EH (cell line): Measurements from ENCODE around the gene MYO1B.

Experiments
- DNase-seq: peaks from one replicate; pipeline ENCODE4 v3.0.0-alpha.2; 2015; ENCODE audit warnings: low read depth

Gene MYO1B

DNA sequence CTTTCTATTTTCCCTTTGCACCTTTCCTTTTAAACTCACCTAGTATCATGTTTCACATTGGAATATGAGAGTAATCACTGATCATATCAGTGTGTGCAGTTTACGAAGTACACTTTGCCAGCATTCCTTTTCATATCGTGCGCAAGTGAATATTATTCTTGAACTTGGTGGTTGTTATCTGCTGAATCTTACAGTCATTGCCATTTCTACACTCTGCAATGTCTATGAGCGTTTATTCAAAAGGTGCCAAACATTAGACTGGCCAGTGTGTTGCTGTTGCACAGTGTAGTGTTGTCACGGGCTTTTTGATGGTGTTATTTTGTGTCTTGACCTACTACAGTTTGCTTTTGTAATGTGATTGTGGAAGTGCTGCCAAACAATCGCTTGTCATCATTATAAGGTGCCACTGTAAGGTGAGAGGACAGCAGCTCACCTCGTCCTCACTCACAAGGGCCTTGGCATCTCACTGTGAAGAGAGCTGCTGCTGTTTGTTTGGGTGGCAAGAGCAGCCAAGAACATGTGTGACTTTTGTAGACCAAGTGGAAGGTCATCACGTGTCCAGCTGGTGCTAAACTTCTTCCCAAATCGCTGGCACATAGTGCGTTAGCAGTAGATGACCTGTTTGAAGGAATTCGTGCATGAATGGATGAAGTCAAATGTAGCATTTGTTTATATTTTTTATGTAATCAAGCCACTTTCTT lies 113.3 kb downstream of the MYO1B start:
- no peak for DNase-seq

DNA sequence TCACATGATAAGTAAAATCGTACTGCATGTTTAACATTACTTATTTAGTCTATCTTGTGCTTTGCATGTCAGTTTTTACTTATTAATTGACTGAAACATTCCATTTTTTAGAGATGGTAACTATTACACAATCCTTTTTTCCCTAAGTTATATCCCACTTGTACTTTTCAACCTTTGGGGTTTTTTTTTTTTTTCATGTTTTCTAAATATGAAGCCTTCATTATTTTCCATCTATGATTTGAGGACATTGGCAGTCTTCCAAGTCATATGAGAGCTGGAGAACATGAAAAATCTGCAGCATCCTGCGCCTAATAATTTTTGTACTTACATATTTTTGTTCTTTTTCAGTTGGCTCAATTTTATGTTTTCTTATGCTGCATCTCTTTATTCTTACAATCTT lies 113.9 kb downstream of the MYO1B start:
- DNase-seq, result no peak

DNA sequence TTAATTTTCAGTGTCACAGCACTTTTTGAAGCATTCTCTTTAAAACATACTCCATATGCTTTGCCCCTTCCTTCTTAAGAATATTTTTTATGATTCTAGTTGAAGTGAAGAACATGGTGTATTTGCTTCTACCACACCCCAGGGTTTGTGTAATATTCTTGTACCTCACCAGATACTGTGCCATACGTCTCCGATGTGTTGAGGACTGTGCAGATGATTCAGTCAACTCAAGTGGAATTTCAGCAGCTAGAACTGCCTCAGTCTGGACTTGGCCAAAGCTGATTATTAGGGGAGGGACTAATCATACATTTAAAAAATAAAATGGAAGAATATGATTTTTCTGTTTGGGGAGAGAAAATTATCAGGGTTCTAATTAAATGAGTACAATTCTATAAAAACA lies 115.7 kb downstream of the MYO1B start:
- DNase-seq, result no peak

DNA sequence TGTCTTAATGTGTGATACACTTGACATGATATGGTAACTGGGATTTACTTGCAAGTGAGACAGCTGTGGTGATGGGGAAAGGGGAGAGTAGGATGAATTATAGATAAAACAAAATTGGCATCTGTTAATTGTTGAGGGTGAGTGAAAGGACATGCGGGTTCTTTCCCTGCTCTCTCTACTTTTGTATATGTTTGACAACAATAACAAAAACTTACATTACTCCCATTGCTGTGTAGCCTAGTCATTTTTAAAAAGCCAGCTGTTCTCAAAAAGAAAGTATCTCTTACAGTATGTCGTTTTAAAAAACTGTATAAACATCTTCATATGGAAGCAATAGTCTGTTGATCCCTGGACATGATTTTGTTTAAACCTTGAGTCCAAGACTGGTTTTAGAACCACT lies 117.6 kb downstream of the MYO1B start:
- DNase-seq, result no peak

DNA sequence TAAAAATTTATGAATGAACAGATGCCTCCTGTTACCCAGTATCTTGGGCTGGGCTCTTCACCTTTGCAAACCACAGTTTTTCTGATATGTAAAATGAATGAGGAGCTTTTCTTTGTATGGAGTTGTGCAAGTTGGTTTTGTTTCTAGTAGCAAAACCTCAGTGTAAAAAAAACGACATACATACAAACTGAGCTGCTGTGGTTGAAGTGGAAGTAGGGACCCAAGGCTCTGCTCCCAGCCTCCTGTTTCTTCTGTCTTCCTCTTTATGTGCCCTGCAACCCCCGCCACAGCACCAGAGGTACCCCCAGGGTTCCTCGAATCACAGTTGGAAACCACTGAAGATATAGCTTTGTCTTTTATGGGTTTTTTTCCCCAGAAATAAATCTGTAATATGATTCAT lies 118.1 kb downstream of the MYO1B start:
- DNase-seq, result no peak

DNA sequence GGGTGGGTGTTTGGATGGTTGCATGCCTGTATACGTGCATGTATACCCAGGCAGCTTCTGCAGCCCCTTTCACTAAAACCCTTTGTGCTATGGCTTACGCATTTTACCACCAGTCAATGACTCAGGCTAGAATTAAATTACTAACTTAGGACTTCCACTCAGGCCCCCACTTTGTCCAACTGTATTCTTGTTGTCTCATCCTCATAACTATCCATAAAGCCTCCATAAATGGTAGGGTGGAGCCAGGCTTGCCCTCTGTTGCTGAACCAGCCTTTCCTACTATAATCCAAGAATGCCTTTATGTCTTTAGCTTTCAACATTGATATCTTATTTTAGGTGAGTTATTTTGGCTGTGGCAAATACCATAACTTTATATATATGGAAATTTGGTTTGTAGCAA lies 119.9 kb downstream of the MYO1B start:
- peak; percentile 36 for DNase-seq

DNA sequence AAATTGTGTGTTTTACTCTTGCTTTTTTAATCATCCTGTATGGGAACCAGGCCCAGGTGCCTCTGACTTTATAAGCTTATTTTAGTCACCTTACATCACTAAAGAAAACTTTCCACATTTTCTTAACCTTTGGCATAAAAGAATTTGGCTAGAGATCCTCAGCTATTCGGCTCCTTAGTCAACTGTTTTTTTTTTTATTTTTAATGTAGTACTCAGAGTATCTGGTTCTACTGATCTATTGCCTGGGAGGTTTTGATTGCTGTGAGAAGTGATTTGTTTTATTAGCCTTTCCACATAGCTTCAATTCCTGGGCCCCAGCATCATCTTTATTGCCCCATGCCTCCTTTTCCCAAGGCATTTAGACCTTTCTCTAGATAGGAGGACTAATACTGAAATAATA lies 121.0 kb downstream of the MYO1B start:
- DNase-seq, result peak; percentile 97

DNA sequence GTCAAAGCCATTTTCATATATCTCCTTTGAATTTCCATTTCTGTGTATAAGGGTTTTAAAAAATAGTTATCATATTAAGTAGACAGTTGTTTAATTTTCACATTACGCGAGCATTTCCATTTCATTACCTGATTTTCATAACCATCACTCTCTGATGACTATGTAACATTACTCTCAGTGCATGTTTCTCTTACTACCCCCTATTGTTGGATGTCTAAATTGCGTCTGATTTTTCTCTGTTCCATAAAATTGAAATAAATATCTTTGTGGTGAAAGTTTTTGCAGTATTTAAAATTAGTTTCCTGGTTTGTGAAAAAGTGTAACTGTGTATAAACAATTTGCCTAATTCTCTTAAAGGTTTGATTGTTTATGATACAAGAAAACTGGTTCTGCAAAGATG lies 123.8 kb downstream of the MYO1B start:
- peak; percentile 30 for DNase-seq

DNA sequence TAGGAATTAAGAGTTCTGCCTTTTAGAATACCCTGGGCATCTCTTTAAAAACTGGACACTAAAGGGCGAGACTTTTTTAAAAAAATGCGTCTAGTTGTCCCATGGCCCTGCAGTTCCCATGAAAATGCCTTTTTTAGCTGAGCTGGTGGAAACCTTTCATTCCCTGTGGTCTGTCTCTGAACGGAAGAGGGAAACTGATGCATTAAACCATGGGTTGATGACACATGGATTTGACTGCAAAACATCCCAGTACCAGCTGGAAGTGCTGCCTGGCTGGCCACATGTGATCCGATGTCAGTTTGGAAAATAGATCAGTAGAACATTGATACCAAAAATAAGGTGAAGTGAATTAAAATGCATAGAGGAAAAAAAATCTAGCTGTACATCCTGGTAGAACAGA lies 129.2 kb downstream of the MYO1B start:
- no peak for DNase-seq

DNA sequence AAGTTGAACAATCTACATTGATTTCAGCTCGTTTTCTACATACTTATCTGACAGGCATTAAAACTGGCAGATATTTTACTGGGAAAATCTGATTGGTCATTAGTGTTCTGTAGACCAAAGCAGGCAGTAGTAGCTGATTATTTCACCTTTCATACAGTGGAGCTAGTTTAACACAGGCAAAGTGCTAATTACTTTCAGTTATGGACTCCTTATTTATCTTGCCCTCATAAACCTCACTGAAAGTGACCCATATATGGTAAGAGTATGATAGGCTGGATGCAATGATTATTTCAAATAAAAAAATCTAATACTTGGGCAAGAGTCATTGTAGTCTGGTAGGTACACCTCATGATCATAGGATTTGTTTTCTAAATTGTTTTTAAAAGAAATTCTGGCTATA lies 129.7 kb downstream of the MYO1B start:
- no peak for DNase-seq

DNA sequence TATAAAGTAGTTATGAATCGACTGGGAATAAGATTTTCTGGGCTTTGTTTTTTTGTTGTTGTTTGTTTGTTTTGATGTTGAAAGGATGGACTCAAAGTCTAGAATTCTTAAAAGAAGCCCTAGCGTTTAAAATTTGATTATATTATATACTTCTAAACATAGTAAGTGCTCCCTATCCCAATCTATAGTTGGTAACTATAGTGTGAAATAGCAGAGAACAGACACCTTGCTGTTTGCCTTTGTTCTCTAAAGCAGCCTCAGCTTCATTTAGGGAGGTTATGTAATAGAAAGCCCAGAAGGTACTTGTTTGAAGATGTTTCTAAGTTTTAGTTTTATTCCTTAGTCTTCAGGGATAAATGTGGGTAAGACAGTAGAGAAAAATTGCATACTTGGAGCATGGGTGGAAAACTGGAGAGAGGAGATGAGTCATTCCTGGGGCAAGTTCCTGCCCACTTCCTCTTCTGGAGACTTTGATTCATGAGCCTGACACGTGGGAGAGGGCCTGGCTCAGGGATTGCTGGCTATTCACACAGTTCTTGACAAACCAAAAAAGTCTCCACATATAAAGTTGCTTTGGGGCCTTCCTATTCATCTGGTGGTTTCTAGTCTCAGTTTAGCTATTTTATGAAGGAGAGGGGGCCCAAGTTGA lies 131.9 kb downstream of the MYO1B start:
- DNase-seq, result peak; percentile 96

DNA sequence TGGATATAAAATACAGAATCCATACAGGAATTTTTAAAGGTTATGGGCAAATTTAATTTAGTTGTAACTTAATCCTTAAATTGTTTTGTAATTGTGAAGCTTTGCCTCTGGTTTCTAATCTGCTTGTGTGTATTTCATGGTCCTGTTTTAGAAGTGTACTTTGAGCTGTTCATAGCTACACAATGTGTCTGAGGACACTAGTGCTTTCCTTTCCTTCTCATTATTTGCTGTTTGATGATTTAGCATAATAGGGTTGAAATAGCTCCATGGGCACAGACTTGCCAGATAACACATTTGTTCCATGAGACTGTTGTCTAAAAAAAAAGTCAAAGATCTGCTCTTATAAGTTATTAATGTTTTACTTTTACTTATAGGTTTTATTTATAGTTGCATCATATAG lies 134.2 kb downstream of the MYO1B start:
- DNase-seq, result no peak

DNA sequence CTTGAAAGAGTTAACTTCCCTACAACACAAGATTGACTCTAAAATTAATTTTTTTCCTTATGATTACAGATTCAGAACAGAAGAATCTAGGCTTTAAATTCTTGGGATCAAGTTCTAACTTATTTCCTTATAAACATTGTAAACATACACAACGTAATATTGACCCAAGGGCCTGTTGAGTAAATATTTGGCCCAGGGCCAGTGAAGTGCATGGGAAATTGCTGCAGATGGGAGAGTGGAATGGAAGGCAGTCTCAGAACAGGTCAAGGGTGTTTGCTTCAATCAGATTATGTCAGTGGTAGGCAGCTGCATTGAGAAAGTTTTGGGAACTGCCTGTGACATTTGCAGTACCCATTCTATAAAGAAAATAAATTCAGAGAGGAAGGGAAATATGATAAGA lies 137.6 kb downstream of the MYO1B start:
- DNase-seq, result peak; percentile 77

DNA sequence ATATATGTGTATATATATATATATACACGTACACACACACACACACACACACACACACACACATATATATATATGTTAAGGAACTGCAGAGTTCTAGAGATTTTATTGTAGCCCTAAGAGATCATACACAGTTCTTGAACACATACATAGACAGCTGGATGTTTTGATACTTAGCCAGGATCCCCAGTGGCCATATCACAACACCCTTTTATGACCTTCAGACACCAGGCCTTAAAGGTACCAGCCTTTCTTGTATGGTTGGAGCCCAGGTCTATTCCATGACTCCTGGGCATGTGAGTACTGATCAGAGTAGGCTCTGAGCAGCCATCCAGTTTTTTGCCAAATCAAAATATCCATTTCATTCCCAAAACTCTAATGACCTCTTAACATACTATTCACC lies 138.3 kb downstream of the MYO1B start:
- no peak for DNase-seq

DNA sequence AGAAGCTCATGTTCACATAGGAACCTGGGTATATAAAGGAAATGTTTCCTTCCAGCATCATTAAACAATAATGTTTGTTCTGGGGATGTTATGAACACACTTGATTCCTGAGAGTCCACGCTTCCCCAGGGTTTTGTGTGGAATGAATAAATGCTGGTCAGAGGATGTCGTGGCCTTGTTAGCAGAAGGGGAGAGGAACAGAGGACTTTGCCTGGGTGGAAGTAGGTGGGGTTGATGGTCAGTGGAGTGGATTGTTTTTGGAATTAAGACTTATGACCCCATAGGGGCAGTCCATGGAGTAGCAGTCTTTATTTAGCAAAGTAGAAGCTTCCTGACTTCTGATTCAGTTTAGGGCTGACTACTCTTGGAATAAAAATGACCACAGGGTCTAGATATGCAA lies 139.6 kb downstream of the MYO1B start:
- peak; percentile 56 for DNase-seq

DNA sequence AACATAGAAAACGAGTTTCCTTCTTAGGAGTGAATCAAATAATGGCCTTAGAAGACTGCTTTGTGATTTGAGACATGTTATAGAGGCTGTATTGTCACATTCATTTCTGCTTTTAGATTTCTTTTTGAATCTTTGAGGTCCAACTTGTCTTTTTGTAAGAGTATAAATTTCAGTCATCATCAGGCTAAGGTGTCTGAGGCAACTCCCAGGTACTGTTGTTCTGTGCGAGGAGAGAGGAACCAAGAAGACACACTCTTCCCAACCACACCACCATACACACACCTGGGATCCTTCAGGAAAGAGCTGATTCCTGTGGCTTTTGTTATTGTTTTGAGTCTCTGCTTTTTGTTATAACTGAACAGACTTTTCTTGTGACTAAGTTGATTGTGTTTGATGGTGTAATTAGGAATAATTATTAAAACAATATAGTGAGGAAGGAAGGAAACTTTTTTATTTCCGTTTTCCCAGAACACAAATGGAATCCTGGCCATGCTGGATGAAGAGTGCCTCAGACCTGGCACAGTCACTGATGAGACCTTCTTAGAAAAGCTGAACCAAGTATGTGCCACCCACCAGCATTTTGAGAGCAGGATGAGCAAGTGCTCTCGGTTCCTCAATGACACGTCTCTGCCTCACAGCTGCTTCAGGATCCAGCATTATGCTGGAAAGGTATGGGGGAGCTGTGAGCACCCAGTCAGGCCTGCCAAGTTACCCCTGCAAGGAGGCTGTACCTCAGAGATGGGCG lies 140.4 kb downstream of the MYO1B start:
- peak; percentile 48 for DNase-seq

DNA sequence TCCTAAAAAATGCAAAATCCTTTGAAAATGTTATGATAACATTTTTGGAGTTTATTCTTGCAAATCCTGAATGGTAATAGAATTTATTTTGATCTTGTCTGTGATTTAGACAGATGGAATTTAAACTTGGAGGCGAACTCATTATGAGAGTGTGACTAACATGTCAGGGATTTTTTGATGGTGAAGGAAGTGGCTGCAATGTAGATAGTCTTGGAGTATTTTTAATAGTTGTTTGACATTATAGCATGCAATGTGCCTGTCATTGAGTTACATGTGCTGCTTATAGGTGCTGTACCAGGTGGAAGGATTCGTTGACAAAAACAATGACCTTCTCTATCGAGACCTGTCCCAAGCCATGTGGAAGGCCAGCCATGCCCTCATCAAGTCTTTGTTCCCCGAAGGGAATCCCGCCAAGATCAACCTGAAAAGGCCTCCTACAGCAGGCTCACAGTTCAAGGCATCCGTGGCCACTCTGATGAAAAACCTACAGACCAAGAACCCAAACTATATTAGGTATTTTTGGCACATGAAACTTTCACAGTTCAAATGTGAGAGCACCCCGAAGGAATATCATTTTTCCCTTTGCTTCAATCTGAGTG lies 141.8 kb downstream of the MYO1B start:
- DNase-seq, result peak; percentile 93

DNA sequence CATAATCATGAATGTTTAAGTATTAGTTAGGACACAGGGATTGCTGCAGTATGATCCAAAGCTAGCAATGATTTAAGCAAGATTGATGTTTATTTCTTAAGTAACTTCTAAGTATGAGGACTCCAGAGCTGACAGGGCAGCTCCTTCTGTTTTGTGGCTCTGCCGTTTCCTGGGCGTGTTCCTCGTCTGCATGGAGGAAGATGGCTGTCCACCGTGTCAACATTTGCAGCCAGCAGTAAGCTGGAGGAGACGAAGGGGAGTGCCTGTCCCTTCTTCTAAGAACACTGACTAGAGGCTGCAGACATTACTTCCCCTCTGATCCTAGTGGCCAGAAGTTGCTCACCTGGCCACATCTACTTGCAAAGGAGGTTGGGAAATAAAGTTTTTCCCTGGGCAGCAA lies 144.1 kb downstream of the MYO1B start:
- DNase-seq, result no peak

DNA sequence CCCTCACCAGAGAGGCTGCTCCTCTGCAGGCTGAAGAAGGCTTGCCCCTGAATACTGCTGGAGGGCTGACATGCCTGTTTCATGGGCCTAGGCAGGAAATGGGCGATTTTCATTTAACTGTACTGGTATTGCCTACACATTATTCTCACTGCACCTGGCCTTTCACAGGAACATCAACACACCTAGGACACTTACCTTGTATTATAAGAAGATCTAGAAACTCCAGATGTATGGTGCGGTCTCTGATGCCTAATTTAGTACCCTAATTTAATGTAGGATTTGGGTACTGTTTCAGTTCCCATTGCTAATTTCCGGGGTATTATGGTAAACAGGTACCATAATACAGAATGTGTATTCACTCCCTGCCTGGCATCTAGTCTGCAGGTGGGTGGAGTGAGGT lies 146.0 kb downstream of the MYO1B start:
- no peak for DNase-seq

DNA sequence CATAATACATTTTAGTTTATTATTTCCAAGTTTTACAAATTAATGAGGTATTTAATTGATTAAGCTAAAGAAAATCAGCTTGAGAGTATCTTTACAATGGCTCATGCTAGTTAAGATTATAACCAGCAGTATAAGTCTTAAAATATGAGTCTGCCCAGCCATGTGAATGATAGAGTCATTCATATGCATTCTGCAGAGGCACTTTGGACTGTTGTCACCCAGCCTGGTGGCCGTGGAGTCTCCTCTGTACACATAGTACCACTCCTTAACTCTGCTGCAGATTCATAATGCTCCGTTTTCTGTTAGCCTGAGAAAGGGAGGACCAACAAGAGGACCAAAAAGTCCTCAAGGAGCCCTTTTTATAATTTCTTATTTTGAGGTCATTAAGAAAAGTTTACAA lies 148.8 kb downstream of the MYO1B start:
- no peak for DNase-seq

DNA sequence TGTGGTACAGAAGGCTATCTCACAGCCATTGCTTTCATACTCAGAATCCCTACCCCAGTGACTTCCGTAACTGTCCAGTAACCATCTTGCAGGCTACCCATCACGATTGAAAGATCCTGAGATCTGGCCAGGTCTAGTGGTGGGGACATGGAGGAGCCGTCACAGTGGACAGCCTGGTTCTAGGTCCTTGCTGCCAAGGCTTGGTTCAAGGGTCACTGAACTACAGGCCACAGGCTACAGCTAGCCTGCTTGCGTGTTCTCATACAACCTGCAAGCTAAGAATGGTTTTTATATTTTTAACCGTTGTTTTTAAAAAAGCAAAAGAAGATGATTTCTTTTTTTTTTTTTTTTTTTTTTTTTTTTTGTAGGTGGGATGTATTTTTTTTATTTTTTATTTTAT lies 151.6 kb downstream of the MYO1B start:
- no peak for DNase-seq

DNA sequence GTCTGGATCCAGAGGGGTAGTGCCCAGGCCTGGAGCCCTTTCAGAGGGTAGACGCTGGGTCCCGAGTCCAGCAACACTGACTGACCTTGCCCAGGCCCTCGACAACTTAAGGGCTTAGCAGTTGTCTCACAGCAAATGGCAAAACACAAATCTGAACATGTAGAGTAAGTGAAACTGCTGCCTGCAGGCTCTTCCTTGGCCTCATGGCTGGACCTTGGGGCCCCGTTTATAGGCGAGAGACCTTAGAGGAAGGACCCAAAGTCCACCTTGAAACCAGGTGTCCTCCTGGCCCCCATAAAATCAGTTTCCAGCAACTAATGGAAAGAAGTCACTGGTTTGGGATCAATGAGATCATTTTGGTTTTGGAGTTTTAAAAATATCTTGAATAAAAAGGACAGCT lies 154.4 kb downstream of the MYO1B start:
- DNase-seq, result no peak

DNA sequence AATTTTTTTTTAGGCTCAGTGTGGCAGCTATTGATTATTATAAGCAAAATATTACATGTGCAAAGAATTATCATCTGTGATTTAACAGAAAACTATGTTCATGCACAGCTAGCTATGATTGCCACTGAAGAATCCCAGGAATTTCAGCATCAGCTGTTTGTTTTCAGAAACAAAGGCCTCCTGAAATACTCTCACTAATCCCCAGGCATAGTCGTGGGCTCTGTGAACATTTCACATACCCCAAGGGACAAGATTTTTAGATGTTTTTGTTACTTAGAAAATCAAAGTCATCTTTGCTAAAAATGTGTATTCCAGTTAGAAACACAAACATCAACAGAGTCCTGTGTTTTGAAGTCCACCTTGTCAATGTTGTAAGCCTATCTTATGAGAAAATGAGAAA lies 156.1 kb downstream of the MYO1B start:
- DNase-seq, result peak; percentile 80
